ENCODE results near the gene DIP2B. TPM values are rescaled to one million over a fixed set of nuclear protein-coding genes. Genes with fewer than 3 reads are reported as not detected.

DIP2B gene
- polyA plus RNA-seq, 2 of the 4 experiments (the other 2 are of a cell fraction), result 16.9 to 29.3 TPM

DNA sequence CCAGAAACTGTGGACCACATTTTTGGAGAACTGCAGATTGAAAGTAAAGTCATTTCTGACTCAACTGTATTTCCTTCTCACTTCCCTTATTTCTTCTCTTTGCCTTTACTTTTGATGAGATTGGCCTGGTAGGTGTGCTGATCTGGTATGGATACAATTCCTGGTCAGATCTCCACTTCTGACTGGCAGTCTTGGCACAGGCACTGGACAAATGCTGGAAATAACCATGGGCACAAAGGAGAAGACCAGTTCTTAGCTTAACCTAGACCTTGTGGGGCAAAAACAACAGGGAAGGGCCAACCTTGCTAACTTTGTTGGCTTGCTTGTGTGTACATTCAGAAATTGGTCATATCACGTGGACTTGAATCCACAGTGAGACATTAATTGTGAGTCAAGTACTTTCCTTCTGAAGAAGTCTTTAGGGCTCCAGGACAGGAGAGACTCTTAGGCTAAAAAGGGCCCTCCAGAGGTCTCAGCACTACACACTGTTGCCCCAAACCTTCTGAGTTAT is 75.0 kb downstream of the DIP2B start:
- ChIA-PET CTCF (interaction anchor here (0.6 to 3.4 kb wide), 4 partner anchors 10 to 155 kb away, joined by 3 to 12 read pairs (median 3); partner anchors contain the start of gene DIP2B), POLR2A (no interaction called here)
- Histone ChIP-seq H3K4me3 (no peak overlapping the region), H3K4me2 (peak overlapping the region; percentile 31), H3K27ac (peak overlapping the region; percentile 3 to 68; a peak in 4 of 6 replicates), H3K4me1 (peaks cover 52% of the 10 kb centered on the region), H3K9me3 (no peaks in the 10 kb centered on the region)
- FAIRE-seq (no peak), ATAC-seq (peak; percentile 64 to 81; a peak in 5 of 6 replicates), DNase-seq (ENCODE audit: low read depth in 1 of 2, low spot score in 1 of 2) (peak; percentile 25 to 67)
- WGBS (ENCODE audit: missing lambda C conversion rate), result 32% methylated on average over 1 of the region's 1 CpG
- no peak for TF ChIP-seq FOSL2 (IDR thresholded peaks at IDR 0.05)
- peak; percentile 36; the same call in 1 of the 2 replicates for TF ChIP-seq FOSL2 (CRISPR knock-in tag; IDR thresholded peaks at IDR 0.05)
- no peak for TF ChIP-seq ZSCAN20 (CRISPR knock-in tag; IDR thresholded peaks at IDR 0.05)
- TF ChIP-seq, protein P1, sequence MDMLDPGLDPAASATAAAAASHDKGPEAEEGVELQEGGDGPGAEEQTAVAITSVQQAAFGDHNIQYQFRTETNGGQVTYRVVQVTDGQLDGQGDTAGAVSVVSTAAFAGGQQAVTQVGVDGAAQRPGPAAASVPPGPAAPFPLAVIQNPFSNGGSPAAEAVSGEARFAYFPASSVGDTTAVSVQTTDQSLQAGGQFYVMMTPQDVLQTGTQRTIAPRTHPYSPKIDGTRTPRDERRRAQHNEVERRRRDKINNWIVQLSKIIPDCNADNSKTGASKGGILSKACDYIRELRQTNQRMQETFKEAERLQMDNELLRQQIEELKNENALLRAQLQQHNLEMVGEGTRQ (IDR thresholded peaks at IDR 0.05), result 0 out of 2 replicates have a peak, but pooled peaks have one; percentile 23
- no peak for TF ChIP-seq HOXA7 (CRISPR knock-in tag; IDR thresholded peaks at IDR 0.05)
- TF ChIP-seq, protein P2, sequence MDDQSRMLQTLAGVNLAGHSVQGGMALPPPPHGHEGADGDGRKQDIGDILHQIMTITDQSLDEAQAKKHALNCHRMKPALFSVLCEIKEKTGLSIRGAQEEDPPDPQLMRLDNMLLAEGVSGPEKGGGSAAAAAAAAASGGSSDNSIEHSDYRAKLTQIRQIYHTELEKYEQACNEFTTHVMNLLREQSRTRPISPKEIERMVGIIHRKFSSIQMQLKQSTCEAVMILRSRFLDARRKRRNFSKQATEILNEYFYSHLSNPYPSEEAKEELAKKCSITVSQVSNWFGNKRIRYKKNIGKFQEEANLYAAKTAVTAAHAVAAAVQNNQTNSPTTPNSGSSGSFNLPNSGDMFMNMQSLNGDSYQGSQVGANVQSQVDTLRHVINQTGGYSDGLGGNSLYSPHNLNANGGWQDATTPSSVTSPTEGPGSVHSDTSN (IDR thresholded peaks at IDR 0.05), result no peak
- no peak for TF ChIP-seq KDM1A (IDR thresholded peaks at IDR 0.05; ENCODE audit: low read depth)
- no peak for TF ChIP-seq HOXB13 (CRISPR knock-in tag; IDR thresholded peaks at IDR 0.05; ENCODE audit: low read depth)
- no peak for TF ChIP-seq SREBF2 (IDR thresholded peaks at IDR 0.05)
- no peak for TF ChIP-seq RCOR1 (IDR thresholded peaks at IDR 0.05; ENCODE audit: low read depth, low read length)

DNA sequence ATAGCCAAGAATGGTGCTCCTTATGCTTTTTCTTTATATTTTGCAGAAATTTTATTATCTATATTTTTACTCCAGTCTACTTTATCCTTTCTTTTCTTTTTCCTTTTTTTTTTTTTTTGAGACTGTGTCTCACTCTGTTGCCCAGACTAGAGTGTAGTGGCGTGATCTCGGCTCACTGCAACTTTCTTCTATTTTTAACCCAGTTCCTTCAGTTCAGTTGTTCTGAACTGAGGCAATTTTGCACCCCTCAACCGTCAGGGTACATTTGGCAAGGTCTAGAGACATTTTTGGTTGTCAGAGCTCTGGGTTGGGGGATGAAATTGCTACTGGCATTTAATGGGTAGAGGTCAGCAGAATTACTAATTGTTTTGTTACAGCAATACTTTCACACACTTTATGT is 75.7 kb downstream of the DIP2B start:
- CTCF ChIA-PET, result interaction anchor here (0.6 to 3.4 kb wide), 3 partner anchors 9 to 155 kb away, joined by 3 to 12 read pairs (median 3); partner anchors contain the start of gene DIP2B
- POLR2A ChIA-PET, result no interaction called here
- TF ChIP-seq FOSL2 (IDR thresholded peaks at IDR 0.05), result no peak
- TF ChIP-seq FOSL2 (CRISPR knock-in tag; IDR thresholded peaks at IDR 0.05), result no peak
- TF ChIP-seq RNF2 (IDR thresholded peaks at IDR 0.05; ENCODE audit: borderline replicate concordance, low read depth), result no peak
- TF ChIP-seq, protein P3, sequence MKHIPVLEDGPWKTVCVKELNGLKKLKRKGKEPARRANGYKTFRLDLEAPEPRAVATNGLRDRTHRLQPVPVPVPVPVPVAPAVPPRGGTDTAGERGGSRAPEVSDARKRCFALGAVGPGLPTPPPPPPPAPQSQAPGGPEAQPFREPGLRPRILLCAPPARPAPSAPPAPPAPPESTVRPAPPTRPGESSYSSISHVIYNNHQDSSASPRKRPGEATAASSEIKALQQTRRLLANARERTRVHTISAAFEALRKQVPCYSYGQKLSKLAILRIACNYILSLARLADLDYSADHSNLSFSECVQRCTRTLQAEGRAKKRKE (CRISPR knock-in tag; IDR thresholded peaks at IDR 0.05; ENCODE audit: low read depth), result no peak
- no peak for TF ChIP-seq FOSB (CRISPR knock-in tag; IDR thresholded peaks at IDR 0.05)
- TF ChIP-seq CEBPB (IDR thresholded peaks at IDR 0.05), result no peak
- TF ChIP-seq, protein P4, sequence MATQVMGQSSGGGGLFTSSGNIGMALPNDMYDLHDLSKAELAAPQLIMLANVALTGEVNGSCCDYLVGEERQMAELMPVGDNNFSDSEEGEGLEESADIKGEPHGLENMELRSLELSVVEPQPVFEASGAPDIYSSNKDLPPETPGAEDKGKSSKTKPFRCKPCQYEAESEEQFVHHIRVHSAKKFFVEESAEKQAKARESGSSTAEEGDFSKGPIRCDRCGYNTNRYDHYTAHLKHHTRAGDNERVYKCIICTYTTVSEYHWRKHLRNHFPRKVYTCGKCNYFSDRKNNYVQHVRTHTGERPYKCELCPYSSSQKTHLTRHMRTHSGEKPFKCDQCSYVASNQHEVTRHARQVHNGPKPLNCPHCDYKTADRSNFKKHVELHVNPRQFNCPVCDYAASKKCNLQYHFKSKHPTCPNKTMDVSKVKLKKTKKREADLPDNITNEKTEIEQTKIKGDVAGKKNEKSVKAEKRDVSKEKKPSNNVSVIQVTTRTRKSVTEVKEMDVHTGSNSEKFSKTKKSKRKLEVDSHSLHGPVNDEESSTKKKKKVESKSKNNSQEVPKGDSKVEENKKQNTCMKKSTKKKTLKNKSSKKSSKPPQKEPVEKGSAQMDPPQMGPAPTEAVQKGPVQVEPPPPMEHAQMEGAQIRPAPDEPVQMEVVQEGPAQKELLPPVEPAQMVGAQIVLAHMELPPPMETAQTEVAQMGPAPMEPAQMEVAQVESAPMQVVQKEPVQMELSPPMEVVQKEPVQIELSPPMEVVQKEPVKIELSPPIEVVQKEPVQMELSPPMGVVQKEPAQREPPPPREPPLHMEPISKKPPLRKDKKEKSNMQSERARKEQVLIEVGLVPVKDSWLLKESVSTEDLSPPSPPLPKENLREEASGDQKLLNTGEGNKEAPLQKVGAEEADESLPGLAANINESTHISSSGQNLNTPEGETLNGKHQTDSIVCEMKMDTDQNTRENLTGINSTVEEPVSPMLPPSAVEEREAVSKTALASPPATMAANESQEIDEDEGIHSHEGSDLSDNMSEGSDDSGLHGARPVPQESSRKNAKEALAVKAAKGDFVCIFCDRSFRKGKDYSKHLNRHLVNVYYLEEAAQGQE (IDR thresholded peaks at IDR 0.05), result no peak
- TF ChIP-seq, protein P5, sequence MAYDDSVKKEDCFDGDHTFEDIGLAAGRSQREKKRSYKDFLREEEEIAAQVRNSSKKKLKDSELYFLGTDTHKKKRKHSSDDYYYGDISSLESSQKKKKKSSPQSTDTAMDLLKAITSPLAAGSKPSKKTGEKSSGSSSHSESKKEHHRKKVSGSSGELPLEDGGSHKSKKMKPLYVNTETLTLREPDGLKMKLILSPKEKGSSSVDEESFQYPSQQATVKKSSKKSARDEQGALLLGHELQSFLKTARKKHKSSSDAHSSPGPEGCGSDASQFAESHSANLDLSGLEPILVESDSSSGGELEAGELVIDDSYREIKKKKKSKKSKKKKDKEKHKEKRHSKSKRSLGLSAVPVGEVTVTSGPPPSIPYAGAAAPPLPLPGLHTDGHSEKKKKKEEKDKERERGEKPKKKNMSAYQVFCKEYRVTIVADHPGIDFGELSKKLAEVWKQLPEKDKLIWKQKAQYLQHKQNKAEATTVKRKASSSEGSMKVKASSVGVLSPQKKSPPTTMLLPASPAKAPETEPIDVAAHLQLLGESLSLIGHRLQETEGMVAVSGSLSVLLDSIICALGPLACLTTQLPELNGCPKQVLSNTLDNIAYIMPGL (CRISPR knock-in tag; IDR thresholded peaks at IDR 0.05; ENCODE audit: borderline replicate concordance), result no peak
- TF ChIP-seq JUNB (IDR thresholded peaks at IDR 0.05), result no peak
- TF ChIP-seq EP300 (IDR thresholded peaks at IDR 0.05), result no peak
- no peak for TF ChIP-seq SREBF2 (IDR thresholded peaks at IDR 0.05)
- TF ChIP-seq, protein P6, sequence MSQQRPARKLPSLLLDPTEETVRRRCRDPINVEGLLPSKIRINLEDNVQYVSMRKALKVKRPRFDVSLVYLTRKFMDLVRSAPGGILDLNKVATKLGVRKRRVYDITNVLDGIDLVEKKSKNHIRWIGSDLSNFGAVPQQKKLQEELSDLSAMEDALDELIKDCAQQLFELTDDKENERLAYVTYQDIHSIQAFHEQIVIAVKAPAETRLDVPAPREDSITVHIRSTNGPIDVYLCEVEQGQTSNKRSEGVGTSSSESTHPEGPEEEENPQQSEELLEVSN (IDR thresholded peaks at IDR 0.05; ENCODE audit: borderline replicate concordance, low read depth), result no peak
- no peak for FAIRE-seq
- H3K9me3 ChIP-seq, result no peaks in the 10 kb centered on the region
- H3K4me2 ChIP-seq, result peak overlapping the region; percentile 31
- no peak for ATAC-seq
- peak overlapping the region; percentile 3 to 20; a peak in 2 of 6 replicates for H3K27ac ChIP-seq
- DNase-seq (ENCODE audit: low read depth in 1 of 2, low spot score in 1 of 2), result no peak
- WGBS (ENCODE audit: missing lambda C conversion rate), result 88% methylated on average over 3 of the region's 3 CpGs
- no peak overlapping the region for H3K4me3 ChIP-seq
- peaks cover 46% of the 10 kb centered on the region for H3K4me1 ChIP-seq

Data from A549 (cell line).